Neural cell (in vitro differentiated cells): ENCODE results near the gene PARP8. TPM values are rescaled to one million over a fixed set of nuclear protein-coding genes. Genes with fewer than 3 reads are reported as not detected.

ENCODE experiments used
- H2AFZ ChIP-seq: fragments of 200-600, 300-800 bp; sonication (generic), shearing (Covaris generic); 2 replicates; pipeline ENCODE4 v1.6.0; 2014; ENCODE audit warnings: low read depth, mild to moderate bottlenecking, antibody characterized with exemption, low read length, moderate library complexity
- H3F3A ChIP-seq: fragments of 200-600 bp; shearing (Covaris generic); 2 replicates; pipeline ENCODE4 v1.6.1; 2016; ENCODE audit warnings: mild to moderate bottlenecking, moderate library complexity, mixed read lengths, antibody characterized with exemption, low read length; ENCODE audit not compliant: insufficient read depth, poor library complexity, severe bottlenecking
- H3K27ac ChIP-seq: fragments of 200-600, 300-800 bp; sonication (generic), shearing (Covaris generic); 2 replicates; pipeline ENCODE4 v1.5.1; 2014; ENCODE audit warnings: mild to moderate bottlenecking, low read length, moderate library complexity
- H3K27me3 ChIP-seq: fragments of 300-800, 200-600 bp; sonication (generic), shearing (Covaris generic); 2 replicates; pipeline ENCODE4 v1.6.0; 2014; ENCODE audit warnings: mild to moderate bottlenecking, low read depth, low read length, moderate library complexity; ENCODE audit not compliant: insufficient read depth
- H3K36me3 ChIP-seq: fragments of 300-800, 200-600 bp; sonication (generic), shearing (Covaris generic); 2 replicates; pipeline ENCODE4 v1.5.1; 2014; ENCODE audit warnings: mild to moderate bottlenecking, antibody characterized with exemption, low read length, moderate library complexity; ENCODE audit not compliant: insufficient read depth
- H3K4me2 ChIP-seq: fragments of 300-800, 200-600 bp; sonication (generic), shearing (Covaris generic); 2 replicates; pipeline ENCODE4 v1.6.0; 2014; ENCODE audit warnings: mild to moderate bottlenecking, low read length
- H3K4me3 ChIP-seq: fragments of 300-800, 200-600 bp; sonication (generic), shearing (Covaris generic); 2 replicates; pipeline ENCODE4 v1.5.1; 2014; ENCODE audit warnings: mild to moderate bottlenecking, low read length, moderate library complexity
- H3K79me2 ChIP-seq: fragments of 200-600 bp; shearing (Covaris generic); replicated peaks from 2 replicates; pipeline ENCODE4 v1.6.0; 2014; ENCODE audit warnings: mild to moderate bottlenecking, low read length, moderate library complexity; ENCODE audit not compliant: insufficient read depth
- H3K9ac ChIP-seq: fragments of 300-800, 200-600 bp; sonication (generic), shearing (Covaris generic); 2 replicates; pipeline ENCODE4 v1.6.1; 2016; ENCODE audit warnings: mild to moderate bottlenecking, low read length, mixed read lengths
- H3K9me2 ChIP-seq: fragments of 200-600 bp; shearing (Covaris generic); 2 replicates; pipeline ENCODE4 v1.6.1; 2016; ENCODE audit warnings: mild to moderate bottlenecking, low read length, mixed read lengths; ENCODE audit not compliant: insufficient read depth
- H3K9me3 ChIP-seq: fragments of 200-600, 300-800 bp; sonication (generic), shearing (Covaris generic); 2 replicates; pipeline ENCODE4 v1.6.1; 2016; ENCODE audit warnings: mild to moderate bottlenecking, mixed run types, low read length, moderate library complexity, mixed read lengths
- H4K20me1 ChIP-seq: fragments of 200-600 bp; shearing (Covaris generic); 2 replicates; pipeline ENCODE4 v1.6.1; 2016; ENCODE audit warnings: mild to moderate bottlenecking, mixed run types; ENCODE audit not compliant: insufficient read depth
- CTCF ChIP-seq: fragments of 450-650 bp; IDR thresholded peaks from 2 replicates; pipeline ENCODE4 v1.5.1; 2014; ENCODE audit warnings: antibody characterized with exemption, mild to moderate bottlenecking, moderate library complexity; ENCODE audit not compliant: poor library complexity, severe bottlenecking
- EP300 ChIP-seq: fragments of 450-650 bp; conservative IDR thresholded peaks from 2 replicates; pipeline ENCODE4 v1.6.1; 2014; ENCODE audit warnings: antibody characterized with exemption, mild to moderate bottlenecking, moderate library complexity; ENCODE audit not compliant: poor library complexity, severe bottlenecking
- EZH2 ChIP-seq: fragments of 200-600, 300-800 bp; shearing (Covaris generic), sonication (generic); IDR thresholded peaks from 2 replicates; pipeline ENCODE4 v1.6.1; 2014; ENCODE audit warnings: antibody characterized with exemption, low read length, borderline replicate concordance, mild to moderate bottlenecking; ENCODE audit not compliant: insufficient read depth, poor library complexity, severe bottlenecking
- MXI1 ChIP-seq: fragments of 450-650 bp; conservative IDR thresholded peaks from 2 replicates; pipeline ENCODE4 v1.6.1; 2014; ENCODE audit warnings: antibody characterized with exemption, mild to moderate bottlenecking; ENCODE audit not compliant: poor library complexity, severe bottlenecking
- POLR2AphosphoS5 ChIP-seq: IDR thresholded peaks from 2 replicates; pipeline ENCODE4 v1.6.1; 2012
- RAD21 ChIP-seq: fragments of 450-650 bp; conservative IDR thresholded peaks from 2 replicates; pipeline ENCODE4 v1.6.1; 2014; ENCODE audit warnings: antibody characterized with exemption, mild to moderate bottlenecking, moderate library complexity
- REST ChIP-seq: IDR thresholded peaks from 2 replicates; pipeline ENCODE4 v1.6.1; 2012; ENCODE audit warnings: borderline replicate concordance
- SMC3 ChIP-seq: fragments of 450-650 bp; conservative IDR thresholded peaks from 2 replicates; pipeline ENCODE4 v1.6.1; 2014; ENCODE audit warnings: antibody characterized with exemption, mild to moderate bottlenecking, moderate library complexity; ENCODE audit not compliant: poor library complexity
- TAF1 ChIP-seq: IDR thresholded peaks from 2 replicates; pipeline ENCODE4 v1.6.1; 2012; ENCODE audit warnings: low read depth
- polyA plus RNA-seq: library from polyadenylated mRNA; depleted of rRNA; stranded (reverse); fragments of >200 nt; gene quantifications from 2 replicates; pipeline ENCODE4 v1.2.3, GENCODE V29; 2014

PARP8 gene
- polyA plus RNA-seq, 1 donor from 2014 or later, result 29.9 TPM

- H3K27ac ChIP-seq, result no peak overlapping the region
- no peaks in the 10 kb centered on the region for H3K9me3 ChIP-seq
- TF ChIP-seq TAF1, result no peak
- no peaks in the 10 kb centered on the region for H3K36me3 ChIP-seq
- H4K20me1 ChIP-seq, result no peaks in the 10 kb centered on the region
- no peak overlapping the region for H2AFZ ChIP-seq
- no peaks in the 10 kb centered on the region for H3K79me2 ChIP-seq
- no peak overlapping the region for H3K4me2 ChIP-seq
- no peaks in the 10 kb centered on the region for H3F3A ChIP-seq
- H3K4me3 ChIP-seq, result no peak overlapping the region
- H3K9me2 ChIP-seq, result no peaks in the 10 kb centered on the region
- no peaks in the 10 kb centered on the region for H3K27me3 ChIP-seq
- no peak overlapping the region for H3K9ac ChIP-seq
Measured at GRCh38 chr5:50855001-50855400, 188.6 kb downstream of the PARP8 start.

DNA sequence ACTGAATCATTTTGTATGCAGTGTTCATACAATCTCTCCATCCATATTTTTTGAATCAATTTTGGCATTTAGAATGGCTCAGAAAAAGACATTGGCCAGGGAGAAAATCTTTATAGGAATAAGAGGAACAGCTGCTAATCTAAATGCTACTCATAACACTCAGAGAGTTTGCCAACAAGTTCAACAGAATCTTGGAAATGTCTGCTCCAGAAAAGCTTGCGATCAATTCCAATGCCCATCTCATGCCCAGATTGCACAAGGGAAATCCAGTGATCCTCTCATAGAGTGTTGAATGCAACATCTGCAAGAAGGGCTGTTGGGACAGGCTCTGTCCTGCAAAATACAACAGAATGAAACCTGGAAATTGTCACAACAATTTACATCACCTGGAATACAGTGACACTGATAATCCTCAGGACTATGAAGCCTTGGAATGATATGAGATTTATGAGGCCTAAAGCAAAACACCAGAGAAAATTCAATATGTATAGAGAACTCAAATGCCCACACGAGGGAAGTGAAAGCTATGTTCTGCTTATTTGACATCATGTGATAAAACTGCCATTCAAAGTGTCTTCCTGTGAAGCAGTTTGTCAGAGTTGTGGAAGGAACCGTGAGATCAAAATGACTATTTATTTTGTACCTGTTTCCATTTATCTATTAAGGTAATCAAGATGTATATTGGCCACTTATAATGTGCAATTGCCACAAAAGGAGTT lies 190.1 kb downstream of the PARP8 start:
- TF ChIP-seq POLR2AphosphoS5 (peak; percentile 17), TAF1 (no peak), CTCF (no peak), SMC3 (no peak), REST (no peak), EZH2 (no peak), RAD21 (no peak)
- H3K9me3 ChIP-seq, result no peaks in the 10 kb centered on the region
- no peak overlapping the region for H3K27ac ChIP-seq
- no peaks in the 10 kb centered on the region for H3K9me2 ChIP-seq
- H3K36me3 ChIP-seq, result no peaks in the 10 kb centered on the region
- H2AFZ ChIP-seq, result no peak overlapping the region
- no peak overlapping the region for H3K4me3 ChIP-seq
- no peaks in the 10 kb centered on the region for H3K79me2 ChIP-seq
- H3K9ac ChIP-seq, result no peak overlapping the region
- H4K20me1 ChIP-seq, result no peaks in the 10 kb centered on the region
- H3F3A ChIP-seq, result no peaks in the 10 kb centered on the region
- H3K27me3 ChIP-seq, result no peaks in the 10 kb centered on the region
- no peak overlapping the region for H3K4me2 ChIP-seq

DNA sequence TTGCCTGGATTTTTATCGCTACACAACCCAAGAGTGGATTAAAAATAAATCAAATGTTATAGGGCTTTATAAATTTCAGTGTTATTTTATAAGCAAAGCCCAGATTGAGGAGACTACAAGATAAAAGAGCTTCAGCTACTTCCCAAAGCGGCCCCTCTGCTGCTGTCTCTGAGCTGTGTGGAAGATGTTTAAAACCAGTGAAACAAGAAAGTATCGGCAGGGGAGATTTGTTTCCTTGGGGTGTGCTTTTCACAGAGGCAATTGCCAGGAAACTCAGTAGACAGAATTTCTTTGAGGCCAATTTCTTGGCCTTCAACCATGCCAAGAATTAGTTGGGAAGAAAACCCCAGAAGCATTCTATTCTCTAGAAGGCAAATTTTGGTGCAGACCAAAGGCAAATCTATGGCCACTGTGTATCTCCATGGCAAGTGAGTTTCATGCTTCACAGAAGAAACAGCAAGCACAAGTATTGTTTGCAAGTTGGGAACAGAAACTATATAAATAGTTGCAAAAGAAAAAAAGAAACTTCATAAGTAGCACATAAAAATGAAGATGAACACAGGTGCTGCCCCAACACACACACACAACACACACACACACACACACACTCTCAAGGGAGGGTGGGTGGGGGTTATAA lies 197.2 kb downstream of the PARP8 start:
- no peak overlapping the region for H3K27ac ChIP-seq
- no peak overlapping the region for H3K9ac ChIP-seq
- H3K9me2 ChIP-seq, result no peaks in the 10 kb centered on the region
- H2AFZ ChIP-seq, result no peak overlapping the region
- no peaks in the 10 kb centered on the region for H3K9me3 ChIP-seq
- H3K27me3 ChIP-seq, result no peaks in the 10 kb centered on the region
- no peaks in the 10 kb centered on the region for H3K79me2 ChIP-seq
- H3F3A ChIP-seq, result no peaks in the 10 kb centered on the region
- no peak overlapping the region for H3K4me2 ChIP-seq
- H3K36me3 ChIP-seq, result no peaks in the 10 kb centered on the region
- H4K20me1 ChIP-seq, result no peaks in the 10 kb centered on the region
- H3K4me3 ChIP-seq, result no peak overlapping the region
- TF ChIP-seq MXI1 (no peak), CTCF (no peak), TAF1 (no peak), EP300 (no peak), POLR2AphosphoS5 (no peak), SMC3 (no peak), RAD21 (no peak), REST (no peak), EZH2 (no peak)
